IPS DF 4.7 (cell line): Measurements from ENCODE around the gene MRPL27.
"Not testable (repeated sequence)": the region's sequence is repeated elsewhere in the genome, so short reads cannot be mapped to it uniquely, and the experiment has no call there.

ENCODE experiments used
- DNase-seq: peaks from one replicate; pipeline ENCODE4 v3.0.0-alpha.2; 2013; ENCODE audit warnings: low spot score; ENCODE audit errors: extremely low read depth

MRPL27 gene

DNA sequence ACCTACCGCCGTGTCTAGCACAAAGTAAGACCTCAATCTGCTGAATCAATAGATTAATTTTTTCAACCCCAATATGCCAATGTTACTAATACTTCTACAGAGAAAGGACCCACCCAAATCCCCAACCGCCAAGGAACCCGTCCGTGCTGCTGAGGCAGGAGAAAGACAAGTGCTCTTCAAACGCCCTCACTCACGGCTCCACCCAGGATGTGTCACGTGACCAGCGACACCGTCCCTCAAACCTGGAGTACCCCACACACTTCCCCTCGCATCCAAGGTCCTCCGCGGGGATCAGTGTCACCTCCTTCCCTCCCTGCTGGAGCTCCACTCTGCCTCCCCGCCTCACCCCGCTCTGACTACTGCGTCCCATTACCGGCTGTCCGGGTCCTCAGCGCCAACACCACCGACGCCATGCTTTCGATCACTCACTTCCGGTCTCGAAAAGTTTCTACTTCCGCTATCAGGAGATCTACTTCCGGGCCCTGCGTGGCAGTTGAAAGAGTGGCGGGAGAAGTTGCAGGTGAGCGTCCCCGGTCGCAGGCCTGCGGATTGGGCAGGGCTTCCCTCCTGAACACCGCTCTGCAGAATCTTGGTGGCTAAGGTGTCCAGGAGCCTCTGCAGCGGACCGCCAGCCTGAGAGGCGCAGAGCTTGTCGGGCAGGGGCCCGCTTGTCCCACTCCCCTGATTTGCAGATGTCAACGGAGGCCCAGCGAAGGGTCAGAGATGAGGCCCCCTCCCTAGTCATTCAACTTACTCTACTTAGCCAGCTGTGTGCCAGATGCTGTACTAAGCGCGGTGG, at the start of gene MRPL27, which contains the start of gene EME1:
Gene MRPL27, minus strand, starts transcription at position 427 of the 799 bp plus-strand sequence. Its CDS starts 14 bp downstream, at position 413.
Gene EME1, plus strand, starts transcription at position 472 of the 799 bp plus-strand sequence. CDS start 1,980 bp downstream, outside the sequence.
- DNase-seq, result peak; percentile 66

DNA sequence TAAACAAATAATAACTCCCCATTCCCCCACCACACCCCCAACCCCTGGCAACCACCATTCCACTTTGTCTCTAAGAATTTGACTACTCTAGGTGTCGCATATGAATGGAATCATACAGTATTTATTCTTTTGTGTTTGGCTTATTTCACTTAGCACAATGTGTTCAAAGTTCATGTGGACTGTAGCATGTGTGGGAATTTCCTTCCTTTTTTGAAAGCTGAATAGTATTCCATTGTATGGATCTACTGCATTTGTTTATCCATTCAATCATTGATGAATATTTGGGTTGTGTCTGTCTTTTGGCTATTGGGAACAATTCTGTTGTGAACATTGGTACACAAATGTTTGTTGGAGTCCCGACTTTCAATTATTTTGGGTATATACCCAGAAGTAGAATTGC, 49.8 kb upstream of the MRPL27 start:
- no peak for DNase-seq

DNA sequence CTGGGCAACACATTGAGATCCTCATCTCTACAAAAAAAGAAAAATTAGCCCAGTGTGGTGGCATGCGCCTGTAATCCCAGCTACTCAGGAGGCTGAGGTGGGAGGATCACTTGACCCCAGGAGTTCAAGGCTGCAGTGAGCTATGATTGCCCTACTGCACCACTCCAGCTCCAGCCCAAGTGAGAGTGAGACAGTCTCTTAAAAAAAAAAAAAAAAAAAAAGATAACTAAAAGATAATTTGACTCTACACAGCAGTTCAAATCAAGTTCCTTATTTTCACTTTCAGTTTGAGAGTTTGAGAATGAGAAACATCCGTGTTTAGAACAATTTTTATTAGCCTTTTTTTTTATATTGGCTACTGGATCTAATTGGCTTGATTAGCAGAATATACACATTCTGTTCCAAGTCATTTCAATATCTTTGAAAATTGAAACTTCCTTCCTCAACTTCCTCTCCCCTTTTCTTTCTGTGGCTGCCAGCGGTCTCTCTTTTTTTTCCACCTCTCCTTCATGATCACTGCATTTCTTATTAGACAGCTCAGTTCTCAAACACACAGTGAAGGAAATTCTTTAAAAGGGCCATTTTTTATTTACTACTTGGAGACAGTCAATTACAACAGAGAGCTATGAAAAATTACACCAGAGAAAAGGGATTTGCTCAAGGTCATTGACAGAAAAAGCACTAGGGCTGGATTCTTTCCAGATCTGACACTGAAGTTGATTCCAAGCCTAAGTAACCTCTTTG, 48.5 kb upstream of the MRPL27 start:
- no peak for DNase-seq

GRCh38 chr17:50420419-50421112, 47.6 kb upstream of the MRPL27 start:
- DNase-seq, result no peak

DNA sequence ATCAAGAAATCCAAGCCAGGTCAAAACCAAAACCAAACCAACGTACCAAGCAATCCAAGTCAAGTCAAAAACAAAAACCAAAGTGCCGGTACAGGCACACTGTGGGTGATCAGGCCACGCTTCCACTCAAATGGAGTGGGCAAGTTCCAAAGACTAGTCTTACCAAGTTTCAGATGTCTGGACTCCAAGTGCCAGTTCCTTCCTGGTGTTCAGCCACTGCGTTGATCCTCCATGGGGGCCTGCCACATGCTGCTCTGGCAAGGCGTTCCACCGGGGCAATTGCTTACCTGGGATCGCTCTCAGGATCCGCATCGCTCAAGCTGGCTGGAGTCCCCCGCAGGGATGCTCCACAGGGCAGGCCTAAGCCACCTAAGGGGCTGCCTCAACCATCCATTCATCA, 46.6 kb upstream of the MRPL27 start:
- not testable (repeated sequence) for DNase-seq

DNA sequence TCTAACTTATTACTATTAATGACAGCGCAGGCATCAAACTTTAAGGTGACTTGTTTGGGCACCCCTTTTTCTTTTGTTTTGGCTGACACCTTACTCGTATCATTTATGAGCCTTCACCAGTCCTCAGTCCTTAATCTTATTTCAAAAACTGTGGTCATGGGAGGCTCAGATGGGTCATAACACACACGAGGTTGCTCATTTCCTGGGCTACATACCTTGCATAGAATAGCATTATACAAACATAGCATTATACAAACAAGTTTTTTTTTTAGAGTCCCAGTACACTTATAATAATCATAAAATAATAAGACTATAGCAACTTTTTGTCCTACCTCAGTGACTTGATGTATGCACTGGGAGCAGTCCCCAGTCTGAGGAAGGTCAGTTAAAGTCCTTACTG, 41.8 kb upstream of the MRPL27 start:
- DNase-seq, result no peak

GRCh38 chr17:50412188-50412732, 39.3 kb upstream of the MRPL27 start:
- DNase-seq, result no peak

DNA sequence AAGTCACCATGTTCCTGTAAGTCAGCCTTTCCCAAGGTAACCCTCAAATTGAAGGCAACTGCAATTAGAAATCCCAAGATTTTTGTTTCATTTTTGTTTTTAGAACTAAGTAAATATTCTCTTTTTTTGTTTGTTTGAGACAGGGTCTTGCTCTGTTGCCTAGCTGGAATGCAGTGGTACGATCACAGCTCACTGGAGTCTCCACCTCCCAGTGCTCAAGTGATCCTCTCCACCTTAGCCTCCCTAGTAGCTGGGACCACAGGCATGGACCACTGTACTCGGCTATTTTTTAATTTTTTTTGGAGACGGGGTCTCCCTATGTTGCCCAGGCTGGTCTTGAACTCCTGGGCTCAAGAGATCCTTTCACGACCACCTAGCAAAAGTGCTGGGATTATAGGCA, 34.9 kb upstream of the MRPL27 start:
- no peak for DNase-seq

DNA sequence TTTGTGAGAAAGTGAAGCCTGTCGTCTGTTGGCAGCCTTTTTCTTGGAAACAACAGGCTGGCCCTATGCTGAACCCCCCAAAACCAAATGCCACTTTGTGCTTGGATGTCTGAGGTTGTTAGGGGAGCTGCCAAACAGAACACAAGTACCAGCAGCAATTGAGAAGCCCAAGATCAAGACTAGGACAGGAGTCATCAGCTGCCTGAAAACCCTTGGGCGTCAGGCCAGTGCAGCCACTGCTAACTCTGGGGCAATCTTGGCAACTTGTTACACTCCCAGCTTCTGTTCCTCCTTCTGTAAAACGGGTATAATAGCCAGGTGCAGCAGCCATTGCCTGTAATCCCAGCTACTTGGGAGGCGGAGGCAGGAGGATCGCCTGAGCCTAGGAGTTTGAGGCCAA, 33.6 kb upstream of the MRPL27 start:
- no peak for DNase-seq

DNA sequence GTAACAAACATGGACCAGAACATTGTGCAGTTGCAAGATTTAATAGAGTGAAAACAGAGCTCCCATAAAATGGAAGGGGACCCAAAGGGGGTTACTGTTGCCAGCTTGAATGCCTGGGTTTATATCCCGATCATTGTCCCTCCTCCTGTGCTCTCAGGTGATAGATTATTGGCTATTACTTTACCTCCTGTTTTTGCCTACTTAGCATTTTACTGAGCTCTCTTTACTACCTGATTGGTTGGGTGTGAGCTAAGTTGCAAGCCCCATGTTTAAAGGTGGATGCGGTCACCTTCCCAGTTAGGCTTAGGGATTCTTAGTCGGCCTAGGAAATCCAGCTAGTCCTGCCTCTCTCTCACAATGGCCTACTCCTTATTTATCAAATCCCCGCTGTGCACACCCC, 32.4 kb upstream of the MRPL27 start:
- not testable (repeated sequence) for DNase-seq

DNA sequence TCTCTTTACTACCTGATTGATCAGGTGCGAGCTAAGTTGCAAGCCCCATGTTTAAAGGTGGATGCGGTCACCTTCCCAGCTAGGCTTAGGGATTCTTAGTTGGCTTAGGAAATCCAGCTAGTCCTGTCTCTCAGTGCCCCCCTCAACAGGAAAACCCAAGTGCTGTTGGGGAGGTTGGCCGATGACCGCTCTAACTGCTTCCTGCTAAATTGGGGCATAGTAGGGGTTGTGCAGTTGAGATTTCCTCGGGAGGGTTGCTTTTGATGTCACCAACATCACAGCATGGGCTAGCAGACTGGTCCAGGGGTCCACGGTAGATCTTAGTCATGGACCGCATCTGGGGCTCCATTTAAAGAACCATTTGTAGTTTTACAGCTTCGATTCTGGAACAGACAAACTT, 26.6 kb upstream of the MRPL27 start:
- DNase-seq, result not testable (repeated sequence)

DNA sequence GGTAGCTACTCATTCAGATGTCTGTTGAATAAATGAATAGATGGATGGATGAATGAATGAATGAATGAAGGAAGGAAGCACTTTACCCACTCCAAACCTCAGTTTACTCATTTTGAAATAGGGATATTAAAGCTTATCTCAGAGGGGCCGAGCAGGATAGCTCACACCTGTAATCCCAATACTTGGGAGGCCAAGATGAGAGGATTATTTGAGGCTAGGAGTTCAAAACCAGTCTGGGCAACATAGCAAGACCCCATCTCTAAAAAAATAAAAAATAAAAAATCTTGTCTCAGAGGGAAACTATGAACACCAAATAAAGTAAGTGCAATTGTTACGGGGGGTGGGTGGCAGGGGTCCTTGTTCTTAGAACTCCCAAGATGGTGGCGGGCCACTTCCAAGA, 25.7 kb upstream of the MRPL27 start:
- not testable (repeated sequence) for DNase-seq

DNA sequence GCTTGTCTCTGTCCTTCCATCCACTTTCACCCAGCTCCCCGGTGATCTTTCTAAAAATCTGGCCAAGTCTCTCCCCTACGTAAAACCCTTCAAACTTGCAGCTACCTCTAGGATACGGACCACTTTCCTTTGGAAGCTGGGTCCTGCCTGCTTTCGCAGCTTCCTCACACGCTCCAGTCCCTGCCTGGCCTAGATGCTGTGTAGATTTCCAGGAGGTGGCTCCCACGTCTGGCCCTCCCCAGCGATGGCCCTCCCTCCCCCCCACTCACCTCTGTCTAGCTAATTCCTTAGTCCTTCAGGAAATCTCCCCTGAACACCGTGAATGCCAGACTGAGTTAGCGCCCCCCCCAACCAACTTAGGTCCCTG, 24.9 kb upstream of the MRPL27 start:
- DNase-seq, result no peak

- peak; percentile 19 for DNase-seq
Measured at GRCh38 chr17:50397111-50397918, 24.3 kb upstream of the MRPL27 start, which contains the start of gene LRRC59. TSS of gene LRRC59 (minus strand) at chr17:50397523. CDS start at chr17:50397317, 206 bp downstream.

GRCh38 chr17:50396261-50397110, 23.5 kb upstream of the MRPL27 start:
- no peak for DNase-seq

DNA sequence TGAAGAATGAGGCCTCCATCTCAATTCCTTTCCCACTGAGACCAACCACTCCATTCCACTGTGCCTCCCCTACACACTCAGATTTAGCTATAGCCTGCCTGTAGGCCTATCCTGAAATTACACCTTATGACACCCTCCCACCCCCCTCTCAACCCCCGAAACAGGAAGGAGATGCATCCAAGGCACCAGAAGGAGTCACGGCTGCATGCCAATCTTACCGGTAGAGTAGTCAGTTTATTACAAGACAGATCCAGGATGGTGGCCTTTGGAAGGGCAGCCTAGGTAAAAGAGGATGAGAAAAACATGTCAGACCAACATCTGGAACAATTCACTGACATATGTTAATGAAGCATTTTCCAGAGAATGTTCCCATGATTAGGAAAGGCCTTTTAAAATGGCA, 21.7 kb upstream of the MRPL27 start:
- no peak for DNase-seq

- no peak for DNase-seq
Measured at GRCh38 chr17:50393700-50394099, 20.7 kb upstream of the MRPL27 start.

DNA sequence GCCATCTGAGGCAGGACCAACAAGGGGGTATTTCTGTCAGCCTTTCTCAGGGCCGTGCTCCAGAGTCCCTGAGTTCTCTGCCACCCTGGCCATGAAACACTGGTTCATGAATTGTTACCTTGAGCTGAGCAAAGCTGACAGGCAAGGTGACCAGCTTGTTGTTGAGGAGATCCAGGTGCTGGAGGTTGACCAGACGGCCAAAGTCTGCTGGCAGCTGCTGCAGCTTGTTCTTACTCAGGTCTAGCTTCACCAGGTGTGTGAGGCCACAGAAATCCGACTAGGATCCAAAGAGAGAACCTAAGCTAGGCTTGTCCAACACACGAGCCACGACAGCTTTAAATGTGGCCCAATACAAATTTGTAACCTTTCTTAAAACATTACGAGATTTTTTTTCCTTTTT, 19.6 kb upstream of the MRPL27 start:
- no peak for DNase-seq

GRCh38 chr17:50389534-50389933, 16.6 kb upstream of the MRPL27 start:
- no peak for DNase-seq

- no peak for DNase-seq
Measured at GRCh38 chr17:50388728-50389127, 15.7 kb upstream of the MRPL27 start.
